Natural killer cell (primary cell): ENCODE measurements around the gene CPOX. TPM values are rescaled to one million over a fixed set of nuclear protein-coding genes. Genes with fewer than 3 reads are reported as not detected.

Experiments
- ATAC-seq, 3 donors: fragments of 150-1000 bp in 2 of 3; fragments of 200-7000 bp in 1 of 3; cut with Tn5 transposase; 1 replicate in 1 of 3; 2 replicates in 2 of 3; pipeline ENCODE4 v1.10.0; 2021; ENCODE audit warnings: mild to moderate bottlenecking in 2 of 3, moderate library complexity in 2 of 3
- DNase-seq, 2 donors: peaks; one replicate each; pipeline versions ENCODE4 v3.0.0 to v3.0.0-alpha.2; 2013 to 2021; ENCODE audit warnings: mixed read lengths in 1 of 2
- H3K27ac ChIP-seq: one replicate; pipeline ENCODE4 v1.5.1; 2013; ENCODE audit warnings: mild to moderate bottlenecking, low read length
- H3K27me3 ChIP-seq: one replicate; pipeline ENCODE4 v1.6.1; 2013; ENCODE audit warnings: low read length; ENCODE audit not compliant: control insufficient read depth, insufficient read depth
- H3K36me3 ChIP-seq: one replicate; pipeline ENCODE4 v1.6.1; 2013; ENCODE audit warnings: low read length; ENCODE audit not compliant: control insufficient read depth, insufficient read depth
- H3K4me1 ChIP-seq: one replicate; pipeline ENCODE4 v1.6.1; 2013; ENCODE audit warnings: low read length; ENCODE audit not compliant: control insufficient read depth, insufficient read depth
- H3K4me3 ChIP-seq: one replicate; pipeline ENCODE4 v1.5.1; 2013; ENCODE audit warnings: low read length
- H3K9me3 ChIP-seq: one replicate; pipeline ENCODE4 v1.6.1; 2013; ENCODE audit warnings: low read length; ENCODE audit not compliant: control insufficient read depth, insufficient read depth
- H3K27ac Mint-ChIP-seq, 2 donors: one replicate each; pipeline ENCODE4 v1.8.0; 2022; ENCODE audit warnings: mild to moderate bottlenecking in 2 of 2, mixed read lengths in 2 of 2, moderate library complexity in 1 of 2
- H3K27me3 Mint-ChIP-seq, 2 donors: one replicate each; pipeline ENCODE4 v1.8.0; 2022; ENCODE audit warnings: low read depth in 2 of 2, mixed read lengths in 2 of 2
- H3K36me3 Mint-ChIP-seq: one replicate; pipeline ENCODE4 v1.8.0; 2022; ENCODE audit warnings: mixed read lengths
- H3K4me1 Mint-ChIP-seq, 2 donors: one replicate each; pipeline ENCODE4 v1.8.0; 2022; ENCODE audit warnings: mixed read lengths in 2 of 2
- H3K4me3 Mint-ChIP-seq: one replicate; pipeline ENCODE4 v1.8.0; 2022; ENCODE audit warnings: mild to moderate bottlenecking, moderate library complexity, mixed read lengths
- H3K9me3 Mint-ChIP-seq, 2 donors: one replicate each; pipeline ENCODE4 v1.8.0; 2022; ENCODE audit warnings: mixed read lengths in 2 of 2
- WGBS: methylation state at CpG from one replicate; pipeline ENCODE4 v1.1.7; 2013; ENCODE audit warnings: missing lambda C conversion rate; ENCODE audit not compliant: insufficient coverage; 5-methylcytosine and 5-hydroxymethylcytosine counted together
- intact Hi-C: fragments of 100-400 bp; cut with micrococcal nuclease; formaldehyde crosslinking; loops from one replicate; pipeline ENCODE4 v1.14.2; 2022
- total RNA-seq, 4 donors: library from RNA; stranded (reverse); fragments of 120-200 nt in 1 of 4; gene quantifications; one replicate each; pipeline versions ENCODE4 v1.2.3 to v1.2.4, GENCODE V29; 2013 to 2022
- TF ChIP-seq, protein P1 (sequence below): fragments of 200-600 bp; IDR thresholded peaks from one replicate; pipeline ENCODE4 v1.8.0; 2022; ENCODE audit warnings: antibody characterized with exemption

Gene CPOX
- total RNA-seq, 3 donors from 2014 or later (not counting 1 experiment from before 2014, with no cell fraction given), result 7.6 to 12.7 (median 12.2) TPM

DNA sequence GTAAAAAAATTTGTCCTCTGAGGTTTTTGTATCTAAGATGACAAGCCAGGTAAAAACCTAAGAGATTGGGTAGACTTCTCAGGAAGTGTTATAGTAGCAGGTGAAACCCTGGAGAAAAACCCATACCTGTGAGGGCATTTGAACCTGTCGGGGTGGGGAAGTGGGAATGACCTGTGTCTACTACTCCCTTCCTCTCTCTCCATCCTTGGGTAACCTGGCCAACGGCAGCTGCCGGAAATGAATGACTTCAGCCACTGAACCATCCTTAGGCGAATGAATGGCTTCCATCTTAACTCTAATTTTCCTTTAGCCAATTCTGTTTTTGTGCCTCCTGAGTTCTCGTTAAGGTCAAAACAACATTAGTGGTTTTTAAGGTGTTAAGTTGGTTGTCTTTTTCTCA lies 44.9 kb downstream of the CPOX start:
- intact Hi-C loops, result no loop called here
- peak overlapping the region; percentile 31 to 52 for H3K27ac Mint-ChIP-seq
- H3K27me3 ChIP-seq, result no peaks in the 10 kb centered on the region
- H3K4me1 Mint-ChIP-seq, result peaks cover 39 to 51% of the 10 kb centered on the region in 2 donors
- no peaks in the 10 kb centered on the region for H3K36me3 Mint-ChIP-seq
- ATAC-seq (no peak), DNase-seq (no peak)
- 60% methylated on average over 3 of the region's 5 CpGs for WGBS
- no peak overlapping the region for H3K4me3 ChIP-seq
- H3K27me3 Mint-ChIP-seq, result no peaks in the 10 kb centered on the region
- TF ChIP-seq, protein P1, sequence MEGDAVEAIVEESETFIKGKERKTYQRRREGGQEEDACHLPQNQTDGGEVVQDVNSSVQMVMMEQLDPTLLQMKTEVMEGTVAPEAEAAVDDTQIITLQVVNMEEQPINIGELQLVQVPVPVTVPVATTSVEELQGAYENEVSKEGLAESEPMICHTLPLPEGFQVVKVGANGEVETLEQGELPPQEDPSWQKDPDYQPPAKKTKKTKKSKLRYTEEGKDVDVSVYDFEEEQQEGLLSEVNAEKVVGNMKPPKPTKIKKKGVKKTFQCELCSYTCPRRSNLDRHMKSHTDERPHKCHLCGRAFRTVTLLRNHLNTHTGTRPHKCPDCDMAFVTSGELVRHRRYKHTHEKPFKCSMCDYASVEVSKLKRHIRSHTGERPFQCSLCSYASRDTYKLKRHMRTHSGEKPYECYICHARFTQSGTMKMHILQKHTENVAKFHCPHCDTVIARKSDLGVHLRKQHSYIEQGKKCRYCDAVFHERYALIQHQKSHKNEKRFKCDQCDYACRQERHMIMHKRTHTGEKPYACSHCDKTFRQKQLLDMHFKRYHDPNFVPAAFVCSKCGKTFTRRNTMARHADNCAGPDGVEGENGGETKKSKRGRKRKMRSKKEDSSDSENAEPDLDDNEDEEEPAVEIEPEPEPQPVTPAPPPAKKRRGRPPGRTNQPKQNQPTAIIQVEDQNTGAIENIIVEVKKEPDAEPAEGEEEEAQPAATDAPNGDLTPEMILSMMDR, result no peak
- H3K4me3 Mint-ChIP-seq, result no peak overlapping the region
- no peaks in the 10 kb centered on the region for H3K9me3 Mint-ChIP-seq
- H3K9me3 ChIP-seq, result no peaks in the 10 kb centered on the region
- peaks cover 34% of the 10 kb centered on the region for H3K4me1 ChIP-seq
- H3K36me3 ChIP-seq, result no peaks in the 10 kb centered on the region
- peak overlapping the region; percentile 14 for H3K27ac ChIP-seq

DNA sequence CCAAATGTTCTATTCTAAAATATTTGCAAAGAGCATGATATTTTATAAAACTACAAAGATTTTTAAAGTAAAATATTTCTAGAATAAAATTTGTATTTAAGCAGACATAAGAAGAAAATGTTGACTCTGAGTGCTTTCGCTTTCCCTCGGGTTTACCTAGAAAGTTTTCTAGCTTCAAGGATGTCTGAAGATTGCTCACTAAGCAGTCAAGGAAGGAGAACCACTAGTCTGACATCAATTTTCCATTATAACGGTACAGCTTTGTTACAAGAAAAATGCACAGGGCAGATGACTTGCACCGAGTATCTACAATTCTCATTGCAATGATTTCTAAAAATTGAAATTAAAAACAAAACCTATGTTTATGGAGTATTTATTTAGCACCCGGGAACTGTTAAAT lies 47.5 kb downstream of the CPOX start:
- Histone ChIP-seq H3K27me3 (no peaks in the 10 kb centered on the region), H3K4me1 (peaks cover 14% of the 10 kb centered on the region), H3K36me3 (no peaks in the 10 kb centered on the region), H3K9me3 (no peaks in the 10 kb centered on the region), H3K4me3 (no peak overlapping the region), H3K27ac (no peak overlapping the region)
- 54% methylated on average over 3 of the region's 5 CpGs for WGBS
- DNase-seq (peak in 1 of 2 donors; percentile 53), ATAC-seq (peak in 2 of 3 donors; percentile 33 to 46)
- no peaks in the 10 kb centered on the region for H3K27me3 Mint-ChIP-seq
- TF ChIP-seq, protein P1, result no peak
- H3K27ac Mint-ChIP-seq, result peak overlapping the region in 1 of 2 donors; percentile 17
- intact Hi-C loops, result no loop called here
- no peak overlapping the region for H3K4me3 Mint-ChIP-seq
- H3K9me3 Mint-ChIP-seq, result no peaks in the 10 kb centered on the region
- H3K4me1 Mint-ChIP-seq, result peaks cover 13 to 25% of the 10 kb centered on the region in 2 donors
- no peaks in the 10 kb centered on the region for H3K36me3 Mint-ChIP-seq

DNA sequence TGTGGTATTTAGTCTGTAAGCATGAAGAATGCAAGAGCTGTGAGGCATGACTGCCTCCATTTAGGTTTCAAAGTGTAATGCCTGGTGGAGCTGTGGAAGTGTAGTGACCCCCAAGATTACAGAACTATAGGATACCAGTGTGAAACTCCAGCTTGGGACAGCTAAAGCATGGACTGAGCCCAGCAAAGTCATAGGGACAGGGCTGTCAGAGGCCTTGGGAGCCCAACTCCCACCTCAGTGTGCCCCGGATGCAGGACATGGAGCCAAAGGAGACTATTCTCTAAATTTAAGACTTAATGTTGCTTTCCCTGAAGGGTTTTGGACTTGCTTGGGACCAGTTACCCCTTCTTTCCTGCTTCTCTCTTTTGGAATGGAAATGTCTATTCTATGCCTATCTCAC lies 50.8 kb downstream of the CPOX start:
- intact Hi-C loops, result no loop called here
- Mint-ChIP-seq H3K27me3 (no peaks in the 10 kb centered on the region), H3K9me3 (no peaks in the 10 kb centered on the region), H3K27ac (no peak overlapping the region), H3K4me1 (peaks cover 12 to 14% of the 10 kb centered on the region in 2 donors), H3K4me3 (no peak overlapping the region), H3K36me3 (no peaks in the 10 kb centered on the region)
- ATAC-seq, result no peak
- Histone ChIP-seq H3K9me3 (no peaks in the 10 kb centered on the region), H3K27me3 (no peaks in the 10 kb centered on the region), H3K4me3 (no peak overlapping the region), H3K4me1 (no peaks in the 10 kb centered on the region), H3K27ac (no peak overlapping the region), H3K36me3 (no peaks in the 10 kb centered on the region)
- TF ChIP-seq, protein P1, result no peak
- no peak for DNase-seq
- 100% methylated on average over 1 of the region's 1 CpG for WGBS

DNA sequence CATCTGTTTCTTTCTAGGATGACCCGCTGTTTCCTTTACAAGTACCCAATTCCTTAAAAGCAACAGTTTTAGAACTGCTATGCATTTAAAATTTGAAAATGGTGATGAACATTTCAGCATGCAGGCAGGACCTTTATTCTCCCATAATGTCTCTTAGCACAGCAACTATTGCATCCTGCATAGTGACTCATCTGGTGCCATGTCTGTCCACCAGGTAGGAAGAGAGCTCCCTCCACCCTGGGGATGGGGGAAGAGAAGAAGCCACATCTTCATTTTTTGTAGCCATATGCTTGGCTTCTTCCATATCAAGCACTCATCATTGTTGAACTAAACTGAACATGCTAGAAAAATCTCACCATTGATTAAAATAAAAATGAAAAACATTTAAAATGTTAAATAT lies 51.7 kb downstream of the CPOX start:
- no peaks in the 10 kb centered on the region for H3K36me3 ChIP-seq
- WGBS, result no CpG with 5 or more reads among the region's 1 CpG
- Mint-ChIP-seq H3K27ac (no peak overlapping the region), H3K27me3 (no peaks in the 10 kb centered on the region), H3K9me3 (no peaks in the 10 kb centered on the region), H3K36me3 (no peaks in the 10 kb centered on the region), H3K4me1 (peaks cover 12 to 14% of the 10 kb centered on the region in 2 donors), H3K4me3 (no peak overlapping the region)
- H3K4me3 ChIP-seq, result no peak overlapping the region
- intact Hi-C loops, result no loop called here
- no peaks in the 10 kb centered on the region for H3K27me3 ChIP-seq
- ATAC-seq (no peak), DNase-seq (no peak)
- no peaks in the 10 kb centered on the region for H3K9me3 ChIP-seq
- TF ChIP-seq, protein P1, result no peak
- no peak overlapping the region for H3K27ac ChIP-seq
- H3K4me1 ChIP-seq, result no peaks in the 10 kb centered on the region
